ENCODE results near the gene SEC14L1.
"Not testable (repeated sequence)": the region's sequence is repeated elsewhere in the genome, so short reads cannot be mapped to it uniquely, and the experiment has no call there.

SEC14L1 gene

GRCh38 chr17:77248216-77249114 lies 107.7 kb downstream of the SEC14L1 start:
- Mint-ChIP-seq H3K36me3 (no peaks in the 10 kb centered on the region), H3K4me3 (no peak overlapping the region), H3K4me1 (peaks cover 20% of the 10 kb centered on the region), H3K9me3 (no peaks in the 10 kb centered on the region), H3K27ac (no peak overlapping the region)
- no peak for ATAC-seq
- no peak for DNase-seq (ENCODE audit: low spot score in 2 of 2)

- Mint-ChIP-seq H3K9me3 (no peaks in the 10 kb centered on the region), H3K27ac (no peak overlapping the region), H3K36me3 (no peaks in the 10 kb centered on the region), H3K4me1 (peaks cover 6% of the 10 kb centered on the region), H3K4me3 (no peak overlapping the region)
- DNase-seq (ENCODE audit: low spot score in 2 of 2) (no peak), ATAC-seq (no peak)
Observed at GRCh38 chr17:77251622-77252183, 110.9 kb downstream of the SEC14L1 start.

GRCh38 chr17:77252306-77252705 lies 111.5 kb downstream of the SEC14L1 start:
- DNase-seq (ENCODE audit: low spot score in 2 of 2); ATAC-seq; H3K36me3 Mint-ChIP-seq; H3K27ac Mint-ChIP-seq; H3K4me1 Mint-ChIP-seq; H3K9me3 Mint-ChIP-seq; H3K4me3 Mint-ChIP-seq: not testable (repeated sequence)

GRCh38 chr17:77253611-77254051 lies 112.9 kb downstream of the SEC14L1 start:
- H3K9me3 Mint-ChIP-seq, result no peaks in the 10 kb centered on the region
- H3K4me3 Mint-ChIP-seq, result no peak overlapping the region
- no peaks in the 10 kb centered on the region for H3K36me3 Mint-ChIP-seq
- ATAC-seq (no peak), DNase-seq (ENCODE audit: low spot score in 2 of 2) (no peak)
- H3K27ac Mint-ChIP-seq, result no peak overlapping the region
- H3K4me1 Mint-ChIP-seq, result no peaks in the 10 kb centered on the region

- DNase-seq (ENCODE audit: low spot score in 2 of 2), result no peak
- no peaks in the 10 kb centered on the region for H3K9me3 Mint-ChIP-seq
- ATAC-seq, result peak; percentile 52
- H3K27ac Mint-ChIP-seq, result no peak overlapping the region
- no peak overlapping the region for H3K4me3 Mint-ChIP-seq
- H3K4me1 Mint-ChIP-seq, result no peaks in the 10 kb centered on the region
- H3K36me3 Mint-ChIP-seq, result no peaks in the 10 kb centered on the region
Observed at GRCh38 chr17:77254951-77255825, 114.4 kb downstream of the SEC14L1 start.

GRCh38 chr17:77255970-77256369 lies 115.2 kb downstream of the SEC14L1 start:
- not testable (repeated sequence) for H3K27ac Mint-ChIP-seq; ATAC-seq; H3K36me3 Mint-ChIP-seq; H3K9me3 Mint-ChIP-seq; DNase-seq (ENCODE audit: low spot score in 2 of 2); H3K4me1 Mint-ChIP-seq; H3K4me3 Mint-ChIP-seq

- H3K9me3 Mint-ChIP-seq, result no peaks in the 10 kb centered on the region
- H3K4me1 Mint-ChIP-seq, result no peaks in the 10 kb centered on the region
- H3K27ac Mint-ChIP-seq, result no peak overlapping the region
- no peak overlapping the region for H3K4me3 Mint-ChIP-seq
- DNase-seq (ENCODE audit: low spot score in 2 of 2) (no peak), ATAC-seq (no peak)
- H3K36me3 Mint-ChIP-seq, result no peaks in the 10 kb centered on the region
Observed at GRCh38 chr17:77256710-77257109, 115.9 kb downstream of the SEC14L1 start.

GRCh38 chr17:77257169-77257568 lies 116.4 kb downstream of the SEC14L1 start:
- Mint-ChIP-seq H3K4me1 (no peaks in the 10 kb centered on the region), H3K36me3 (no peaks in the 10 kb centered on the region), H3K27ac (no peak overlapping the region), H3K4me3 (no peak overlapping the region), H3K9me3 (no peaks in the 10 kb centered on the region)
- DNase-seq (ENCODE audit: low spot score in 2 of 2) (no peak), ATAC-seq (no peak)

GRCh38 chr17:77257596-77258458 lies 117.1 kb downstream of the SEC14L1 start:
- no peak for DNase-seq (ENCODE audit: low spot score in 2 of 2)
- Mint-ChIP-seq H3K4me1 (no peaks in the 10 kb centered on the region), H3K36me3 (no peaks in the 10 kb centered on the region)

GRCh38 chr17:77258638-77259037 lies 117.9 kb downstream of the SEC14L1 start:
- ATAC-seq (no peak), DNase-seq (ENCODE audit: low spot score in 2 of 2) (no peak)
- Mint-ChIP-seq H3K36me3 (no peaks in the 10 kb centered on the region), H3K9me3 (no peaks in the 10 kb centered on the region), H3K4me1 (no peaks in the 10 kb centered on the region), H3K4me3 (no peak overlapping the region), H3K27ac (no peak overlapping the region)

More at GRCh38 chr17:77257596-77258458, 117.1 kb downstream of the SEC14L1 start:
- Mint-ChIP-seq H3K9me3 (no peaks in the 10 kb centered on the region), H3K27ac (no peak overlapping the region), H3K4me3 (no peak overlapping the region)
- ATAC-seq, result no peak

- H3K36me3 Mint-ChIP-seq, result no peaks in the 10 kb centered on the region
- no peak for ATAC-seq
- DNase-seq (ENCODE audit: low spot score in 2 of 2), result no peak
- no peak overlapping the region for H3K4me3 Mint-ChIP-seq
- H3K27ac Mint-ChIP-seq, result no peak overlapping the region
- H3K9me3 Mint-ChIP-seq, result no peaks in the 10 kb centered on the region
- peaks cover 6% of the 10 kb centered on the region for H3K4me1 Mint-ChIP-seq
Observed at GRCh38 chr17:77264617-77265230, 124.0 kb downstream of the SEC14L1 start.

- H3K9me3 Mint-ChIP-seq, result no peaks in the 10 kb centered on the region
- no peak overlapping the region for H3K27ac Mint-ChIP-seq
- peaks cover 6% of the 10 kb centered on the region for H3K4me1 Mint-ChIP-seq
- no peaks in the 10 kb centered on the region for H3K36me3 Mint-ChIP-seq
- no peak overlapping the region for H3K4me3 Mint-ChIP-seq
- ATAC-seq (no peak), DNase-seq (ENCODE audit: low spot score in 2 of 2) (no peak)
Observed at GRCh38 chr17:77266213-77266612, 125.4 kb downstream of the SEC14L1 start.

Measured in stimulated activated effector memory CD8-positive, alpha-beta T cell treated with anti-CD3 and anti-CD28 coated beads, Interleukin-12 subunit alpha, Interleukin-12 subunit beta, amount 100 ng/mL, for 72 hours (primary cell).